Dendritic cell treated with granulocyte-macrophage colony-stimulating factor and Interleukin-4, amounts not matched to agents 40 ng/mL and 50 ng/mL, for 4 days (primary cell): ENCODE measurements around the gene TUBG1.

Source experiments
- H3K27ac Mint-ChIP-seq: one replicate; pipeline ENCODE4 v1.8.0; 2022; ENCODE audit warnings: mild to moderate bottlenecking, mixed read lengths
- H3K27me3 Mint-ChIP-seq: one replicate; pipeline ENCODE4 v1.8.0; 2022; ENCODE audit warnings: mild to moderate bottlenecking, mixed read lengths
- H3K36me3 Mint-ChIP-seq: one replicate; pipeline ENCODE4 v1.8.0; 2022; ENCODE audit warnings: low read depth, mixed read lengths
- H3K4me1 Mint-ChIP-seq: one replicate; pipeline ENCODE4 v1.8.0; 2022; ENCODE audit warnings: low read depth, mixed read lengths
- H3K4me3 Mint-ChIP-seq: one replicate; pipeline ENCODE4 v1.8.0; 2022; ENCODE audit warnings: mild to moderate bottlenecking, moderate library complexity, mixed read lengths
- H3K9me3 Mint-ChIP-seq: one replicate; pipeline ENCODE4 v1.8.0; 2022; ENCODE audit warnings: mixed read lengths
- intact Hi-C: fragments of 100-400 bp; cut with micrococcal nuclease; formaldehyde crosslinking; loops from one replicate; pipeline ENCODE4 v1.15.0; 2022

The TUBG1 gene

GRCh38 chr17:42571435-42572225 lies 37.9 kb upstream of the TUBG1 start:
- H3K36me3 Mint-ChIP-seq: peaks cover 98% of the 10 kb centered on the region
- no peaks in the 10 kb centered on the region for H3K9me3 Mint-ChIP-seq
- no peaks in the 10 kb centered on the region for H3K27me3 Mint-ChIP-seq
- peaks cover 66% of the 10 kb centered on the region for H3K4me1 Mint-ChIP-seq
- H3K27ac Mint-ChIP-seq: no peak overlapping the region
- no peak overlapping the region for H3K4me3 Mint-ChIP-seq
- intact Hi-C loops: no loop called here

- H3K36me3 Mint-ChIP-seq: peaks cover 94% of the 10 kb centered on the region
Measured at GRCh38 chr17:42573095-42573494, 36.4 kb upstream of the TUBG1 start.

GRCh38 chr17:42574463-42574862 lies 35.0 kb upstream of the TUBG1 start:
- H3K4me3 Mint-ChIP-seq: no peak overlapping the region
- intact Hi-C loops: no loop called here
- H3K27me3 Mint-ChIP-seq: no peaks in the 10 kb centered on the region
- no peak overlapping the region for H3K27ac Mint-ChIP-seq
- peaks cover 84% of the 10 kb centered on the region for H3K36me3 Mint-ChIP-seq
- no peaks in the 10 kb centered on the region for H3K9me3 Mint-ChIP-seq
- peaks cover 70% of the 10 kb centered on the region for H3K4me1 Mint-ChIP-seq

More at GRCh38 chr17:42573095-42573494, 36.4 kb upstream of the TUBG1 start:
- Mint-ChIP-seq H3K27ac (no peak overlapping the region), H3K4me3 (no peak overlapping the region), H3K27me3 (no peaks in the 10 kb centered on the region), H3K4me1 (peaks cover 73% of the 10 kb centered on the region), H3K9me3 (no peaks in the 10 kb centered on the region)
- intact Hi-C loops: no loop called here

GRCh38 chr17:42577140-42577531 lies 32.3 kb upstream of the TUBG1 start:
- Mint-ChIP-seq H3K27ac (peak overlapping the region; percentile 95), H3K9me3 (no peaks in the 10 kb centered on the region), H3K27me3 (no peaks in the 10 kb centered on the region), H3K36me3 (peaks cover 84% of the 10 kb centered on the region), H3K4me1 (peaks cover 57% of the 10 kb centered on the region), H3K4me3 (peak overlapping the region; percentile 79)
- intact Hi-C loops: loop anchor here (1.0 kb wide), 1 partner anchor 10 kb away; the partner anchor contains the start of gene MLX

- H3K4me1 Mint-ChIP-seq: peaks cover 55% of the 10 kb centered on the region
- peaks cover 84% of the 10 kb centered on the region for H3K36me3 Mint-ChIP-seq
- H3K9me3 Mint-ChIP-seq: no peaks in the 10 kb centered on the region
- no peaks in the 10 kb centered on the region for H3K27me3 Mint-ChIP-seq
- intact Hi-C loops: loop anchor here (1.0 to 2.0 kb wide), 3 partner anchors 10 to 101 kb away; partner anchors contain the start of genes MLX, RETREG3 and TUBG1
- peak within 1 kb of the TSS; percentile 79 for H3K4me3 Mint-ChIP-seq
- peak within 1 kb of the TSS; percentile 95 for H3K27ac Mint-ChIP-seq
Measured at GRCh38 chr17:42577532-42578281, 31.8 kb upstream of the TUBG1 start, which contains the start of gene PSMC3IP. PSMC3IP (minus strand) TSS chr17:42577729; CDS start chr17:42577686, 43 bp downstream.

GRCh38 chr17:42578282-42578869 lies 31.1 kb upstream of the TUBG1 start:
- Mint-ChIP-seq H3K36me3 (peaks cover 84% of the 10 kb centered on the region), H3K9me3 (no peaks in the 10 kb centered on the region), H3K4me1 (peaks cover 48% of the 10 kb centered on the region), H3K4me3 (peak overlapping the region; percentile 79), H3K27me3 (no peaks in the 10 kb centered on the region), H3K27ac (peak overlapping the region; percentile 95)
- intact Hi-C loops: loop anchor here (2.0 kb wide), 2 partner anchors 30 to 100 kb away; partner anchors contain the start of genes RETREG3 and TUBG1

GRCh38 chr17:42579794-42580551 lies 29.5 kb upstream of the TUBG1 start:
- intact Hi-C loops: loop anchor here (2.0 to 10.0 kb wide), 3 partner anchors 29 to 125 kb away; partner anchors contain the start of genes RETREG3 and TUBG1
- Mint-ChIP-seq H3K36me3 (peaks cover 84% of the 10 kb centered on the region), H3K4me3 (no peak overlapping the region), H3K27ac (peak overlapping the region; percentile 9), H3K27me3 (no peaks in the 10 kb centered on the region), H3K9me3 (no peaks in the 10 kb centered on the region), H3K4me1 (peaks cover 39% of the 10 kb centered on the region)

GRCh38 chr17:42581744-42582270 lies 27.7 kb upstream of the TUBG1 start:
- no peak overlapping the region for H3K4me3 Mint-ChIP-seq
- H3K27ac Mint-ChIP-seq: no peak overlapping the region
- peaks cover 84% of the 10 kb centered on the region for H3K36me3 Mint-ChIP-seq
- no peaks in the 10 kb centered on the region for H3K27me3 Mint-ChIP-seq
- H3K9me3 Mint-ChIP-seq: no peaks in the 10 kb centered on the region
- intact Hi-C loops: loop anchor here (10.0 kb wide), 1 partner anchor 123 kb away; no protein-coding TSS in a partner anchor
- H3K4me1 Mint-ChIP-seq: peaks cover 41% of the 10 kb centered on the region

- Mint-ChIP-seq H3K36me3 (peaks cover 100% of the 10 kb centered on the region), H3K27ac (peak overlapping the region; percentile 73), H3K4me3 (no peak overlapping the region), H3K4me1 (peaks cover 26% of the 10 kb centered on the region), H3K27me3 (no peaks in the 10 kb centered on the region), H3K9me3 (no peaks in the 10 kb centered on the region)
- intact Hi-C loops: loop anchor here (10.0 kb wide), 1 partner anchor 120 kb away; no protein-coding TSS in a partner anchor
Measured at GRCh38 chr17:42584880-42585279, 24.6 kb upstream of the TUBG1 start.

GRCh38 chr17:42585353-42585752 lies 24.1 kb upstream of the TUBG1 start:
- Mint-ChIP-seq H3K4me1 (peaks cover 26% of the 10 kb centered on the region), H3K9me3 (no peaks in the 10 kb centered on the region), H3K4me3 (no peak overlapping the region), H3K36me3 (peaks cover 100% of the 10 kb centered on the region), H3K27me3 (no peaks in the 10 kb centered on the region), H3K27ac (peak overlapping the region; percentile 73)
- intact Hi-C loops: loop anchor here (10.0 kb wide), 1 partner anchor 119 kb away; no protein-coding TSS in a partner anchor

- peaks cover 100% of the 10 kb centered on the region for H3K36me3 Mint-ChIP-seq
- H3K4me1 Mint-ChIP-seq: peaks cover 26% of the 10 kb centered on the region
- intact Hi-C loops: loop anchor here (10.0 kb wide), 1 partner anchor 118 kb away; no protein-coding TSS in a partner anchor
- no peak overlapping the region for H3K4me3 Mint-ChIP-seq
- H3K27ac Mint-ChIP-seq: peak overlapping the region; percentile 43
- H3K27me3 Mint-ChIP-seq: no peaks in the 10 kb centered on the region
- no peaks in the 10 kb centered on the region for H3K9me3 Mint-ChIP-seq
Measured at GRCh38 chr17:42586514-42587230, 22.8 kb upstream of the TUBG1 start.

- Mint-ChIP-seq H3K9me3 (no peaks in the 10 kb centered on the region), H3K4me1 (peaks cover 13% of the 10 kb centered on the region), H3K4me3 (no peak overlapping the region), H3K36me3 (peaks cover 84% of the 10 kb centered on the region), H3K27me3 (no peaks in the 10 kb centered on the region), H3K27ac (no peak overlapping the region)
- intact Hi-C loops: no loop called here
Measured at GRCh38 chr17:42590886-42591285, 18.6 kb upstream of the TUBG1 start.
